Osteoblast (primary cell): ENCODE data around the gene PRR14L. TPM values are rescaled to one million over a fixed set of nuclear protein-coding genes. Genes with fewer than 3 reads are reported as not detected.
"Not testable (repeated sequence)": the region's sequence is repeated elsewhere in the genome, so short reads cannot be mapped to it uniquely, and the experiment has no call there.

Experiments used
- DNase-seq: peaks from one replicate; pipeline ENCODE4 v3.0.0; 2011; ENCODE audit warnings: low spot score, mixed read lengths; ENCODE audit not compliant: insufficient read length; ENCODE audit errors: missing footprints
- H2AFZ ChIP-seq: 2 replicates; pipeline ENCODE4 v1.6.0; 2011; ENCODE audit warnings: mild to moderate bottlenecking, low read length
- H3K27ac ChIP-seq: 2 replicates; pipeline ENCODE4 v1.5.1; 2011; ENCODE audit warnings: mild to moderate bottlenecking, low read depth, low read length, moderate library complexity
- H3K27me3 ChIP-seq: 2 replicates; pipeline ENCODE4 v1.6.0; 2012; ENCODE audit warnings: mild to moderate bottlenecking, control low read depth, inconsistent platforms, low read length, moderate library complexity; ENCODE audit not compliant: insufficient read depth
- H3K36me3 ChIP-seq: 2 replicates; pipeline ENCODE4 v1.5.1; 2011; ENCODE audit warnings: mild to moderate bottlenecking, low read length, control low read depth, moderate library complexity; ENCODE audit not compliant: insufficient read depth
- H3K4me1 ChIP-seq: 2 replicates; pipeline ENCODE4 v1.5.1; 2011; ENCODE audit warnings: mild to moderate bottlenecking, low read length, control low read depth, moderate library complexity; ENCODE audit not compliant: insufficient read depth
- H3K4me2 ChIP-seq: 2 replicates; pipeline ENCODE4 v1.6.0; 2011; ENCODE audit warnings: mild to moderate bottlenecking, low read length; ENCODE audit not compliant: insufficient read depth
- H3K4me3 ChIP-seq: fragments of 200-600 bp; sonication (generic); 3 replicates; pipeline ENCODE4 v1.5.1; 2012; ENCODE audit warnings: mild to moderate bottlenecking, low read length, inconsistent platforms; ENCODE audit not compliant: insufficient read depth
- H3K79me2 ChIP-seq: 2 replicates; pipeline ENCODE4 v1.6.0; 2012; ENCODE audit warnings: mild to moderate bottlenecking, low read length, control low read depth, inconsistent platforms; ENCODE audit not compliant: insufficient read depth
- H3K9me3 ChIP-seq: 2 replicates; pipeline ENCODE4 v1.5.1; 2011; ENCODE audit warnings: low read depth, low read length, control low read depth
- H4K20me1 ChIP-seq: 2 replicates; pipeline ENCODE4 v1.6.0; 2012; ENCODE audit warnings: mild to moderate bottlenecking, low read length, control low read depth; ENCODE audit not compliant: insufficient read depth
- CTCF ChIP-seq: IDR thresholded peaks from 2 replicates; pipeline ENCODE4 v1.5.1; 2011; ENCODE audit warnings: mild to moderate bottlenecking, low read depth, low read length, moderate library complexity; ENCODE audit errors: extremely low read depth
- total RNA-seq: library from RNA; depleted of rRNA; stranded (reverse); fragments of >200 nt; gene quantifications from 2 replicates; pipeline ENCODE4 v1.2.3, GENCODE V29; 2012

PRR14L gene
- total RNA-seq, 1 donor: 22.1 TPM

- Histone ChIP-seq H4K20me1 (peaks cover 3% of the 10 kb centered on the region), H3K79me2 (peaks cover 47% of the 10 kb centered on the region), H3K4me3 (no peak overlapping the region), H3K4me1 (no peaks in the 10 kb centered on the region), H3K27ac (no peak overlapping the region), H2AFZ (no peak overlapping the region), H3K4me2 (no peak overlapping the region), H3K36me3 (peaks cover 27% of the 10 kb centered on the region), H3K9me3 (no peaks in the 10 kb centered on the region), H3K27me3 (no peaks in the 10 kb centered on the region)
- DNase-seq: no peak
- TF ChIP-seq CTCF: no peak
Observed at GRCh38 chr22:31726692-31727091, 23.2 kb downstream of the PRR14L start.

DNA sequence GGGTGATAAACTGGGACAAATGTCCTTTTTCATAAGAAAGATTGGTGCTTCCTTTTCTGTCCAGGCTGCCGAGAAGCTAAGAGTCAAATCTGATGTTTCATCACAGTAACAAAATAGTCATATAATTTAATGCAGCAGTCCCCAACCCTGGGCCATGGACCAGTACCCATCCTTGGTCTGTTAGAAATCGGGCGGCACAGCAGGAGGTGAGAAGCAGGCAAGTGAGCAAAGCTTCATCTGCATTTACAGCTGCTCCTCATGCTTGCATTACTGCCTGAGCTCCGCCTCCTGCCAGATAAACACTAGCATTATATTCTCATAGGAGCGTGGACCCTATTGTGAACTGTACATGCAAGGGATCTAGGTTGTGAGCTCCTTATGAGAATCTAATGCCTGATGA is 26.2 kb downstream of the PRR14L start:
- peaks cover 39% of the 10 kb centered on the region for H3K36me3 ChIP-seq

DNA sequence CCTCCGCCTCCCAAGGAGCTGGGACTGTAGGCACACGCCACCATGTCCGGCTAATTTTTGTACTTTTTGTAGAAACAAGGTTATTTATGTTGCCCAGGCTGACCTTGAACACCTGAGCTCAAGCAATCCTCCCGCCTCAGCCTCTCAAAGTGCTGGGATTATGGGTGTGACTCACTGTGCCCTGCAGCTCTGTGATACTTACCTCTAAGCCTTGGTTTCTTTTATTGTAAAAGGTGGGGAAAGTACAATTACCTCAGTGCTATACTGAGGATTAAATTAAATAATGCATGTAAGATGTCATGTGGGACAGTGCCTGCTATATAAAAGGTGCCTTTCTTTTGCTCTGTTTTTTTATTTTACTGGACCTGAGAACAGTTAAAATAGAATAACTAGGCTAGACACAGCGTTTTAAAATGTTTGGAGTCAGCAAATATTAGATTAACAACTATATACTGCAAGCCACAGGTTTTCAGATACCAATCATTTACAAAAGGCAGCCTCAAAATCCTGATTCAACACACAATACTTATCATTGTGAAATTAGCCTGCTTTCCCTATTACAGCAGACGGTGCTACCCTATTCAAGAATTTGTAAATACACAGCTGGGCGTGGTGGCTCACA is 30.0 kb downstream of the PRR14L start:
- TF ChIP-seq CTCF: no peak
- H3K4me2 ChIP-seq: no peak overlapping the region
- no peak overlapping the region for H2AFZ ChIP-seq
- no peak overlapping the region for H3K4me3 ChIP-seq
- peaks cover 58% of the 10 kb centered on the region for H3K36me3 ChIP-seq
- no peaks in the 10 kb centered on the region for H3K9me3 ChIP-seq
- no peak overlapping the region for H3K27ac ChIP-seq
- no peaks in the 10 kb centered on the region for H3K4me1 ChIP-seq
- H3K27me3 ChIP-seq: no peaks in the 10 kb centered on the region
- DNase-seq: no peak
- no peaks in the 10 kb centered on the region for H4K20me1 ChIP-seq
- H3K79me2 ChIP-seq: peaks cover 16% of the 10 kb centered on the region

More for the DNA sequence above, 26.2 kb downstream of the PRR14L start:
- H3K4me3 ChIP-seq: no peak overlapping the region
- no peak for DNase-seq
- no peak for TF ChIP-seq CTCF
- no peaks in the 10 kb centered on the region for H3K9me3 ChIP-seq
- no peak overlapping the region for H3K27ac ChIP-seq
- H4K20me1 ChIP-seq: peaks cover 3% of the 10 kb centered on the region
- H3K4me2 ChIP-seq: no peak overlapping the region
- no peaks in the 10 kb centered on the region for H3K27me3 ChIP-seq
- no peaks in the 10 kb centered on the region for H3K4me1 ChIP-seq
- peaks cover 32% of the 10 kb centered on the region for H3K79me2 ChIP-seq
- no peak overlapping the region for H2AFZ ChIP-seq

DNA sequence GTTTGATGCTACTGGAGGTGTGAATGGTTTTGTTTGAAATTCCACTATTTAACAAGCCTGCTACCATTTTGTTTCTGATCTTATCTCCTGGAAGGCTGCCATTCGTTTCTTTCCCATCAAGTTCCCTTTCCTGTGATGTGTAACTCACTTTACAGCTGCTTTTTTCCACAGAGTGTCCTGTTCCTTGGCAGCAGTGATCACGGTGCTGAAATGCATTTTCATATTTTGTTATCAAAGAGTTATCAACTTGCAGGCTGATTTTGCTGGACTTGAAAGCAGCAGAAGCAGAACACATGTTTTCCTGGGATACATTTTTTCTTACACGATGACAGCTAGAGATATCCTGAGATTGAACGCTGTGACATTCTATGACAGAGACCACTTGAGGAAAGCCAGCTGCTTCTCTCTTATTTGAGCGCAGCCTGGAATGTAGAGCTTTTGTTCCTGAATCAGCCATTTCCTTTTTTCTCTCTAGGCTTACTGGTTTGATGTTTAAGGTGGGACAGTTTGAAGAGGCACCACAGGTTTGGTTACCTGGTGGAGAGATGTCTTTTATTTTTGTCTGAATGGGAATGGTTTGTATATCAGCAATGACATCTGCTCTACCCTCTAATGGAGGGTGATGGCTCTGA is 34.7 kb downstream of the PRR14L start:
- H3K4me2 ChIP-seq: no peak overlapping the region
- peaks cover 53% of the 10 kb centered on the region for H3K36me3 ChIP-seq
- no peak overlapping the region for H3K27ac ChIP-seq
- no peaks in the 10 kb centered on the region for H3K27me3 ChIP-seq
- H3K4me3 ChIP-seq: no peak overlapping the region
- no peaks in the 10 kb centered on the region for H3K9me3 ChIP-seq
- DNase-seq: no peak
- peaks cover 12% of the 10 kb centered on the region for H3K79me2 ChIP-seq
- H2AFZ ChIP-seq: no peak overlapping the region
- H3K4me1 ChIP-seq: no peaks in the 10 kb centered on the region
- TF ChIP-seq CTCF: no peak
- no peaks in the 10 kb centered on the region for H4K20me1 ChIP-seq

DNA sequence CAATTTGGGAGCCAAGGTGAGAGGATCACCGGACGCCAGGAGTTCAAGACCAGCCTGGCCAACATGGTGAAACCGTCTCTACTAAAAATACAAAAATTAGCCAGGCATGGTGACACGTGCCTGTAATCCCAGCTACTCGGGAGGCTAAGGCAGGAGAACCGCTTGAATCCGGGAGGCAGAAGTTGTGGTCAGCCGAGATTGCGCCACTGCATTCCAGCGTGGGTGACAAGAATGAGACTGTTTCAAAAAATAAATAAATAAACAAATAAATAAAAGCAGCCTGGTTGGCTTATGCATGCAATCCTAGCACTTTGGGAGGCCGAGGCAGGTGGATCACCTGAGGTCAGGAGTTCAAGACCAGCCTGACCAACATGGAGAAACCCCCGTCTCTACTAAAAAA is 38.7 kb downstream of the PRR14L start:
- H3K4me3 ChIP-seq, H3K9me3 ChIP-seq, H2AFZ ChIP-seq, H3K27ac ChIP-seq, H3K4me2 ChIP-seq, DNase-seq, H4K20me1 ChIP-seq, H3K4me1 ChIP-seq, H3K27me3 ChIP-seq: not testable (repeated sequence)
- H3K79me2 ChIP-seq: peaks cover 18% of the 10 kb centered on the region
- peaks cover 42% of the 10 kb centered on the region for H3K36me3 ChIP-seq
